NT2/D1 (cell line): ENCODE results near the gene CTXN1.
A peak's percentile ranks its signal among the peaks of the same experiment; 100 is the strongest.

Experiments
- DNase-seq: peaks from one replicate; pipeline ENCODE4 v3.0.0-alpha.2; 2011; ENCODE audit warnings: low read depth, low spot score
- H3K27me3 ChIP-seq: 2 replicates; pipeline ENCODE4 v1.6.0; 2011; ENCODE audit warnings: mild to moderate bottlenecking; ENCODE audit not compliant: insufficient read length, insufficient read depth
- H3K36me3 ChIP-seq: 2 replicates; pipeline ENCODE4 v1.6.1; 2011; ENCODE audit warnings: mild to moderate bottlenecking, low read length, mixed read lengths; ENCODE audit not compliant: insufficient read depth, insufficient read length
- H3K4me1 ChIP-seq: 2 replicates; pipeline ENCODE4 v1.5.1; 2011; ENCODE audit not compliant: insufficient read depth, insufficient read length
- H3K4me3 ChIP-seq: 2 replicates; pipeline ENCODE4 v1.5.1; 2011; ENCODE audit warnings: low read depth; ENCODE audit not compliant: insufficient read length
- H3K9ac ChIP-seq: 2 replicates; pipeline ENCODE4 v1.6.0; 2011; ENCODE audit warnings: low read depth; ENCODE audit not compliant: insufficient read length
- H3K9me3 ChIP-seq: 2 replicates; pipeline ENCODE4 v1.5.1; 2011; ENCODE audit warnings: mild to moderate bottlenecking, low read length; ENCODE audit not compliant: insufficient read depth
- SUZ12 ChIP-seq: IDR thresholded peaks from 2 replicates; pipeline ENCODE4 v1.6.1; 2011; ENCODE audit not compliant: insufficient read length, insufficient read depth; ENCODE audit errors: extremely low read depth
- YY1 ChIP-seq: IDR thresholded peaks from 2 replicates; pipeline ENCODE4 v1.6.1; 2011; ENCODE audit not compliant: insufficient read length, insufficient read depth
- ZNF274 ChIP-seq: IDR thresholded peaks from 2 replicates; pipeline ENCODE4 v1.6.1; 2011; ENCODE audit warnings: mild to moderate bottlenecking, low read depth, low read length

CTXN1 gene

DNA sequence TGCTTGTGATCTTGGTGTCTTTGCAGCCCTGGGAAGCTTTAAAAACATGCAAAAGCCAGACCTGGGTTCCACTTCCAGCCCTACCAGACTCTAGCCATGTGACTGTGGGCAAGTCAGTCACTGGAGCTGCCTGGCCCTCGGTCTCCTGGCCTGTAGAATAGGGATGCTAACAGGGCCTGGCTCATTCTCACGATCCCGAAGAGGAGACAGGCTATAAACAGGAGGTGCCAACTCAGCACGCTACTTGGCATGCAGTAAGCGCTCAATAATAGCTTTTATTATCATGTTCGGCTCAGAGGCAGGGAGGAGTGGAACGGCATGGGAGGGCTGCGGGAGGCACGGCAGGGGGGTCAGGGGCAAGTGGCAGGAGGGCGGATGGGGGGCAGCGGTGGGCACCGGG lies 1.7 kb downstream of the CTXN1 start:
- DNase-seq: no peak
- TF ChIP-seq YY1 (no peak), ZNF274 (no peak), SUZ12 (no peak)
- Histone ChIP-seq H3K27me3 (no peaks in the 10 kb centered on the region), H3K4me1 (peaks cover 44% of the 10 kb centered on the region), H3K36me3 (peaks cover 56% of the 10 kb centered on the region), H3K9ac (peak overlapping the region; percentile 67), H3K9me3 (no peaks in the 10 kb centered on the region), H3K4me3 (no peak overlapping the region)

DNA sequence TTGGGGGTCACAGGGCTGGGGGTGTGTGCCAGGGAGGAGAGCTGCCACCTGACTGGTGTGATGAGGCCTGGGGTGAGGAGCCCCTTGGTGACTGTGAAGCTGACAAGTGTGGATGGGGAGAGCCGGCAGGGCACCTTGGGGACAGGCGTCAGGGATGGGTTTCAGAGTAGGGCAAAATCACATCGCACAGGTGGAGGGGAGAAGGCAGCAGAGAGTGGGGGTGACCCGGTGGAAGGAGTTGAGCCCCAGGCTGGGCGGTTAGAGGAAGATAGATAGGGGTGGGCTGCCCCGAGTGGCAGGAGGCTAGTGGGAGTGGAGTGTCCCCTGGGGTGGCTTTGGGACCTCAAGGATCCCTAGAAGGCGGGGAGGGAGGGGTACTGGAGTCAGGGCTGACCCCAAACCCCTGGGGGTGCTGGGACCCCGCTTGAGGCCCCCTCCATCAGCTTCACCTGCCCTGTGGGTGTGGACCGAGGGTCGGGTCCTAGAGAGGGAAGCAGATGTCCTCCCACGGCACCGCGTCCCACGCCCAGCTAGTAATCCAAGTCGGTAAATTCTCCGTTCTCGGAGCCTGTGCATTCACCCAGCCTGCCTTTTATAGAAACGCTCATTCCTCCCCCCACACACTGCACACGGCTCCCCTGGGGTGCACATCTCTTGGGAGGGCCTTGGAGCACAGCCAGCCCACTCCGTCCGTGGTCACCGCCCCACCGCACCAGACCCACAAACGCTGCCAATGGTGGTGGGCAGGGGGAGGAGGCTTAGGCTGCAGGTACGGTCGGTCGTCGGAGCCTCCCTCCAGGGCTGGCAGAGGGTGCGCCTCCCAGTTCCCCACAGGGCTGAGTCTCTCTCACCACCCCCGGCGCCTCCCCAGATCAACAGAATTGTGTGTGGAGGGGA lies 2.4 kb downstream of the CTXN1 start:
- DNase-seq: no peak
- H3K4me3 ChIP-seq: no peak overlapping the region
- no peak for TF ChIP-seq YY1
- no peak for TF ChIP-seq ZNF274
- no peak for TF ChIP-seq SUZ12
- peaks cover 53% of the 10 kb centered on the region for H3K36me3 ChIP-seq
- H3K4me1 ChIP-seq: peaks cover 44% of the 10 kb centered on the region
- H3K9me3 ChIP-seq: peaks cover 3% of the 10 kb centered on the region; the same call in 1 of the 2 replicates
- peaks cover 4% of the 10 kb centered on the region for H3K27me3 ChIP-seq
- peak overlapping the region; percentile 67 for H3K9ac ChIP-seq

DNA sequence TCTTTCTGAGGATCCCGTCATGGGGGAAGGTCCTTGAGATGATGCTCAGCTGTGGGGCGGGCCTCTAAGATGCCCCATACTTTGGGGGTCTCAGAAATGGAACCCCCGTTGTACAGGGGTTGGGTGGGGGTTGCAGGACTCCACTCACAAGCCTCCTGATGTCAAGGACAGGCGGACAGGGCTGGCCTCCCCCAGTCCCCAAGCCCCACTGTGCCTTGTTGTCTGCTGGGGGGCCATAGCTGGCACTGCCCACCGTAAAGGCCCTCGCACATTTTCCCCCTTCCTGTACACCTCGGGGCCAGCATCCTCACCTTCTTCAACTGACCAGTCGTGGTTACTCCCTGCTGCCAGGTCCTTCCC lies 3.1 kb downstream of the CTXN1 start:
- DNase-seq: no peak
- TF ChIP-seq ZNF274 (no peak), SUZ12 (no peak), YY1 (no peak)
- H3K9me3 ChIP-seq: peaks cover 4% of the 10 kb centered on the region; the same call in 1 of the 2 replicates
- H3K9ac ChIP-seq: no peak overlapping the region
- H3K4me3 ChIP-seq: no peak overlapping the region
- peaks cover 9% of the 10 kb centered on the region for H3K27me3 ChIP-seq
- peaks cover 46% of the 10 kb centered on the region for H3K36me3 ChIP-seq
- peaks cover 38% of the 10 kb centered on the region for H3K4me1 ChIP-seq

DNA sequence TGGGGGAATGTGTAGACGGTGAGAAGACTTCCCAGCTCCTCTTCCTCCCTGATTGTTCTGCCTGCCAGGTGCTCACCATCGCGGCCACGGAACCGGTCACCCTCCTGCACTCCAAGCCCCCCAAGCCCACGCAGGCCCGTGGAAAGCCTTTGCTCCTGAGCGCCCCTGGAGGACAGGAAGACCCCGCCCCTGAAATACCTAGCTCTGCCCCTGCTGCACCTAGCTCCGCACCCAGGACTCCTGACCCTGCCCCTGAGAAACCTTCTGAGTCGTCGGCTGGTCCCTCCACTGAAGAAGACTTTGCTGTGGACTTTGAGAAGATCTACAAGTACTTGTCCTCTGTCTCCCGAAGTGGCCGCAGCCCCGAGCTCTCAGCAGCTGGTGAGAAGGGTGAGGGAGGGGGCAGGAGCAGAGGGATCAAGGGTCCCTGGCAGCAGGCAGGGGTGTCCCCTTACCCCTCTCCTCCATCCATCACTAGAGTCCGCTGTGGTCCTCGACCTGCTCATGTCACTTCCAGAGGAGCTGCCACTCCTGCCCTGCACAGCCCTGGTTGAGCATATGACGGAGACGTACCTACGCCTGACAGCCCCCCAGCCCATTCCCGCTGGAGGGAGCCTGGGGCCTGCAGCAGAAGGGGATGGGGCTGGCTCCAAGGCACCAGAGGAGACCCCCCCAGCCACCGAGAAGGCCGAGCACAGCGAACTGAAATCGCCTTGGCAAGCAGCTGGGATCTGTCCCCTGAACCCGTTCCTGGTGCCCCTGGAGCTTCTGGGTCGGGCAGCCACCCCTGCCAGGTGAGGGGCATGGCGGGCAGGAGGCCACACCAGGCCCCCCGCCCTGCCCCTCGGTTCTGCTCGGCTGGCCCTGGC lies 3.7 kb downstream of the CTXN1 start:
- no peak for DNase-seq
- peaks cover 40% of the 10 kb centered on the region for H3K36me3 ChIP-seq

DNA sequence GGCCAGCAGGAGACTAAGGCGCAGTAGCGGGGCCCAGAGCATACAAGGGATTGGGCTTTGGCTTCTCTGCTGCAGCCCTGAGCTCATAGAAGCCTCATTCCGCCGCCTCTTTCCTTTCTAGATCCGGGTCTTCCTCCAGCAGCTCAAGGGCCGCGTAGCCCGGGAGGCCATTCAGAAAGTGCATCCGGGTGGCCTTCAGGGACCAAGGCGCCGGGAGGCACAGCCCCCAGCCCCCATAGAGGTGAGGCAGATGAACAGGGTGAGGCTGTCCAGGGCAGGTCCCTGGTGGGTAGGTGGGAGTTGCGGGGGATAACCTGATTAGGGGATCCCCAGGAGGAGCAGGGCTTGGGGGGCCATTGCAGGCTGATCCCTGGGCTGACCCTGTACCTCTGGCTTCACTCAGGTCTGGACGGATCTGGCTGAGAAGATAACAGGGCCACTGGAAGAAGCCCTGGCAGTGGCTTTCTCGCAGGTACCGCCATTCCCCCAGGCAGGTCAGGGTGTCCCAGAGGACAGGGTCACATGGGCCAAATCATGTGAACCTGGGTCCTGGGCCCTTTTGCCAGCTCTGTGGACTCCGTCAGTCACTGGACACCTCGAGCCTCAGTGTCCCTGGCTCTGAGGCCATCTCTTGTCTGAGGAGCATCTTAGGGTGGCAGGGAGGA lies 4.5 kb downstream of the CTXN1 start:
- Histone ChIP-seq H3K9me3 (peaks cover 4% of the 10 kb centered on the region; the same call in 1 of the 2 replicates), H3K27me3 (peaks cover 20% of the 10 kb centered on the region), H3K9ac (peak overlapping the region; percentile 86), H3K4me1 (peaks cover 26% of the 10 kb centered on the region), H3K4me3 (peak overlapping the region; percentile 67), H3K36me3 (peaks cover 33% of the 10 kb centered on the region)
- no peak for TF ChIP-seq SUZ12
- no peak for TF ChIP-seq ZNF274
- TF ChIP-seq YY1: no peak
- no peak for DNase-seq

More for the DNA sequence above, 3.7 kb downstream of the CTXN1 start:
- peaks cover 33% of the 10 kb centered on the region for H3K4me1 ChIP-seq
- H3K4me3 ChIP-seq: no peak overlapping the region
- peaks cover 4% of the 10 kb centered on the region; the same call in 1 of the 2 replicates for H3K9me3 ChIP-seq
- TF ChIP-seq ZNF274 (no peak), SUZ12 (no peak), YY1 (no peak)
- H3K27me3 ChIP-seq: peaks cover 15% of the 10 kb centered on the region
- peak overlapping the region; percentile 86 for H3K9ac ChIP-seq

DNA sequence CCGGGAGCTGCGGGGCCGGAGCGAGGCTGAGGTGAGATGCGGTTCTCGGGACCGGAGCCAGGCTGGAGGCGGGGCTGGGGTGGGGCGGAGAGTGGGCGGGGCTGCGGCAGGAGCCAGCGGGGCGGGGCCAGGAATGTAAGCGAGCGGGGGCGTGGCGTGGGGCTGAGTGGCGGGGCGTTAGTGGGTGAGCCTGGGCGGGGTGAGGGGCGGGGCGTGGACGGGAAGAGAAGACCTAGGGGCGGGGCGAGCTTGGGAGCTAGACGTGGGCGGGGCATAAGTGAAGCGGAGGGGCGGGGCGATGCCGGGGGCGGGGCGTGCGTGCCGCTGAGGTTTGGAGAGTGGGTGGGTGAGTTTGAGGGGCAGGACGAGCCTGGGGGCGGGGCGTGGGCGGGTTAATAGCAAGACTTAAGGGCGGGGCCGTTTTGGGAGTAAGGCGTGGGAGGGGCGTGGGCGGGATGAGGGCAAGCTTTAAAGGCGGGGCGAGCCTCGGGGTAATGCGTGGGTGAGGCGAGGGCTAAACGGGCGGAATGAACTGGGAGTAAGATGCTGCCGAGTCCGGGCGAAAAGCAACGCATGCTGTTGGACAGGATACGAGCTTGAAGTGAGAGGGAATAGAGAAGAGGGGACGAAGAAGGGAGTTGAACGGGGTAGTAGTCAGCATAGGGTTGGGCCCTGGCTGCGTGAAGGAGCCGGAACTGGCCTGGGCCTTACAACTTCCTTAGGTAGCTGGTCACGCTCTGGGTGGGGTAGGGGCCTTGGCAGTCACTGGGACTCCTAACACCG lies 5.2 kb downstream of the CTXN1 start:
- Histone ChIP-seq H3K4me3 (peak overlapping the region; percentile 86), H3K9me3 (peaks cover 4% of the 10 kb centered on the region; the same call in 1 of the 2 replicates), H3K27me3 (peaks cover 27% of the 10 kb centered on the region), H3K9ac (peak overlapping the region; percentile 89), H3K4me1 (peaks cover 23% of the 10 kb centered on the region), H3K36me3 (peaks cover 33% of the 10 kb centered on the region)
- TF ChIP-seq YY1: no peak
- no peak for TF ChIP-seq SUZ12
- TF ChIP-seq ZNF274: no peak
- DNase-seq: peak; percentile 89
